SK-N-SH (cell line): ENCODE measurements around the gene WNT3. TPM values are rescaled to one million over a fixed set of nuclear protein-coding genes. Genes with fewer than 3 reads are reported as not detected.

ENCODE experiments used
- CTCF ChIA-PET: fragments of 300-600, 350-600 bp; formaldehyde crosslinking; extraction: SDS; loops from one replicate; lab custom pipeline; 2021; lab: Yijun Ruan, JAX
- POLR2A ChIA-PET: fragments of 350-600 bp; sonication (Branson Sonifier 250); formaldehyde crosslinking; extraction: SDS; loops from one replicate; lab custom pipeline; 2020; ENCODE audit warnings: antibody characterized with exemption, inconsistent platforms; lab: Yijun Ruan, JAX
- DNase-seq: peaks from one replicate; pipeline ENCODE4 v3.0.0; 2012
- H2AFZ ChIP-seq: fragments of 200-600 bp; sonication (generic); 2 replicates; pipeline ENCODE4 v1.8.1; 2016; ENCODE audit warnings: antibody characterized with exemption, mild to moderate bottlenecking, low read depth
- H3F3A ChIP-seq: fragments of 200-600 bp; sonication (generic); replicated peaks from 2 replicates; pipeline ENCODE3; 2016; ENCODE audit warnings: antibody characterized with exemption, mild to moderate bottlenecking; ENCODE audit not compliant: insufficient read depth
- H3K27ac ChIP-seq, 2 experiments: fragments of 200-500 bp in 1 of 2; fragments of 200-600 bp in 1 of 2; sonication (Bioruptor generic) in 1 of 2; sonication (generic), shearing (Covaris generic) in 1 of 2; 2 replicates each; pipeline versions ENCODE4 v1.5.1 to v1.6.1; 2014 to 2016; ENCODE audit warnings: low read depth in 2 of 2, inconsistent platforms in 1 of 2, low read length in 1 of 2, mild to moderate bottlenecking in 1 of 2, mixed read lengths in 1 of 2
- H3K27me3 ChIP-seq: fragments of 200-600 bp; sonication (generic), shearing (Covaris generic); 2 replicates; pipeline ENCODE4 v1.6.1; 2016; ENCODE audit warnings: mixed run types; ENCODE audit not compliant: insufficient read depth
- H3K36me3 ChIP-seq, 2 experiments: fragments of 200-500 bp in 1 of 2; fragments of 200-600 bp in 1 of 2; sonication (Bioruptor generic) in 1 of 2; sonication (generic) in 1 of 2; replicated peaks in 1 of 2; 2 replicates each; pipeline versions ENCODE3 to v1.5.1; 2014 to 2016; ENCODE audit warnings: low read length in 1 of 2, mild to moderate bottlenecking in 1 of 2; ENCODE audit not compliant: insufficient read depth in 2 of 2, control insufficient read depth in 1 of 2
- H3K4me1 ChIP-seq, 2 experiments: fragments of 200-500 bp in 1 of 2; fragments of 200-600 bp in 1 of 2; sonication (Bioruptor generic) in 1 of 2; sonication (generic), shearing (Covaris generic) in 1 of 2; 2 replicates each; pipeline versions ENCODE4 v1.5.1 to v1.6.1; 2014 to 2016; ENCODE audit warnings: low read depth in 1 of 2, low read length in 1 of 2, mixed run types in 1 of 2; ENCODE audit not compliant: insufficient read depth in 2 of 2, control insufficient read depth in 1 of 2
- H3K4me2 ChIP-seq: fragments of 200-600 bp; sonication (generic), shearing (Covaris generic); 2 replicates; pipeline ENCODE4 v1.6.1; 2017; ENCODE audit warnings: mixed run types
- H3K4me3 ChIP-seq, 2 experiments: fragments of 200-500 bp in 1 of 2; fragments of 200-600 bp in 1 of 2; sonication (Bioruptor generic) in 1 of 2; sonication (generic), shearing (Covaris generic) in 1 of 2; 2 replicates each; pipeline versions ENCODE4 v1.5.1 to v1.8.1; 2014 to 2016; ENCODE audit warnings: low read depth in 2 of 2, inconsistent platforms in 1 of 2, low read length in 1 of 2, mild to moderate bottlenecking in 1 of 2, mixed read lengths in 1 of 2, moderate library complexity in 1 of 2
- H3K79me2 ChIP-seq: fragments of 200-600 bp; sonication (generic); 2 replicates; pipeline ENCODE4 v1.8.1; 2017; ENCODE audit warnings: mild to moderate bottlenecking; ENCODE audit not compliant: insufficient read depth
- H3K9ac ChIP-seq: fragments of 200-600 bp; sonication (generic); 2 replicates; pipeline ENCODE4 v1.6.1; 2017; ENCODE audit warnings: mixed run types
- H3K9me2 ChIP-seq: fragments of 200-600 bp; sonication (generic); 2 replicates; pipeline ENCODE4 v1.6.1; 2017; ENCODE audit warnings: mixed run types
- H3K9me3 ChIP-seq: fragments of 200-600 bp; sonication (generic); 2 replicates; pipeline ENCODE4 v1.6.1; 2017; ENCODE audit warnings: mixed run types, mild to moderate bottlenecking, moderate library complexity
- H4K20me1 ChIP-seq: fragments of 200-600 bp; sonication (generic); 2 replicates; pipeline ENCODE4 v1.6.1; 2017; ENCODE audit warnings: mild to moderate bottlenecking, mixed run types; ENCODE audit not compliant: insufficient read depth
- CHD2 ChIP-seq: fragments of 150-350 bp; IDR thresholded peaks from 2 replicates; pipeline ENCODE4 v1.6.1; 2018; ENCODE audit warnings: low read length; ENCODE audit not compliant: partially characterized antibody
- EP300 ChIP-seq, 2 experiments: IDR thresholded peaks; 2 replicates each; pipeline versions ENCODE4 v1.4.0 to v1.6.1; 2012; ENCODE audit warnings: borderline replicate concordance in 1 of 2, low read depth in 1 of 2, low read length in 1 of 2
- EZH2phosphoT487 ChIP-seq: fragments of 200-600 bp; sonication (generic); IDR thresholded peaks from 2 replicates; pipeline ENCODE4 v1.6.1; 2017; ENCODE audit warnings: low read depth, mixed run types, mild to moderate bottlenecking, antibody characterized with exemption, moderate library complexity, borderline replicate concordance
- FOSL2 ChIP-seq: IDR thresholded peaks from 2 replicates; pipeline ENCODE4 v1.4.0; 2012; ENCODE audit warnings: low read depth, mild to moderate bottlenecking, moderate library complexity, borderline replicate concordance
- NFIC ChIP-seq: IDR thresholded peaks from 2 replicates; pipeline ENCODE4 v1.4.0; 2012; ENCODE audit warnings: borderline replicate concordance
- TAF1 ChIP-seq: IDR thresholded peaks from 2 replicates; pipeline ENCODE4 v1.6.1; 2012; ENCODE audit warnings: low read depth, mild to moderate bottlenecking, low read length, moderate library complexity, borderline replicate concordance
- TCF12 ChIP-seq: IDR thresholded peaks from 2 replicates; pipeline ENCODE4 v1.4.0; 2012
- TEAD4 ChIP-seq: IDR thresholded peaks from 2 replicates; pipeline ENCODE4 v1.4.0; 2012; ENCODE audit warnings: mild to moderate bottlenecking, borderline replicate concordance; ENCODE audit not compliant: insufficient read depth
- YY1 ChIP-seq: IDR thresholded peaks from 2 replicates; pipeline ENCODE4 v1.4.0; 2012; ENCODE audit warnings: low read depth, mild to moderate bottlenecking
- WGBS: methylation state at CpG from one replicate; pipeline ENCODE4 v1.1.6; 2017; ENCODE audit warnings: low lambda C conversion rate; 5-methylcytosine and 5-hydroxymethylcytosine counted together
- polyA plus RNA-seq, 3 experiments: library from polyadenylated mRNA; depleted of rRNA; stranded (reverse); fragments of >200 nt; gene quantifications; 2 replicates each; pipeline ENCODE4 v1.2.3, GENCODE V29; 2012
- TF ChIP-seq, protein P1 (sequence below): fragments of 150-350 bp; IDR thresholded peaks from 2 replicates; pipeline ENCODE4 v1.6.1; 2016; ENCODE audit warnings: mild to moderate bottlenecking, low read depth, low read length
- TF ChIP-seq, protein P2 (sequence below): IDR thresholded peaks from 2 replicates; pipeline ENCODE4 v1.6.1; 2012; ENCODE audit warnings: mild to moderate bottlenecking, low read depth, low read length, moderate library complexity
- TF ChIP-seq, protein P3 (sequence below): fragments of 150-350 bp; IDR thresholded peaks from 2 replicates; pipeline ENCODE4 v1.6.1; 2017; ENCODE audit warnings: antibody characterized with exemption, low read length, low read depth, borderline replicate concordance
- TF ChIP-seq, protein P4 (sequence below): IDR thresholded peaks from 2 replicates; pipeline ENCODE4 v1.4.0; 2012; ENCODE audit warnings: low read depth, borderline replicate concordance
- TF ChIP-seq, protein P5 (sequence below): IDR thresholded peaks from 2 replicates; pipeline ENCODE4 v1.4.0; 2012; ENCODE audit warnings: low read depth, borderline replicate concordance

The WNT3 gene
- polyA plus RNA-seq, 1 of the 3 experiments (the other 2 are of a cell fraction): 5.3 TPM

DNA sequence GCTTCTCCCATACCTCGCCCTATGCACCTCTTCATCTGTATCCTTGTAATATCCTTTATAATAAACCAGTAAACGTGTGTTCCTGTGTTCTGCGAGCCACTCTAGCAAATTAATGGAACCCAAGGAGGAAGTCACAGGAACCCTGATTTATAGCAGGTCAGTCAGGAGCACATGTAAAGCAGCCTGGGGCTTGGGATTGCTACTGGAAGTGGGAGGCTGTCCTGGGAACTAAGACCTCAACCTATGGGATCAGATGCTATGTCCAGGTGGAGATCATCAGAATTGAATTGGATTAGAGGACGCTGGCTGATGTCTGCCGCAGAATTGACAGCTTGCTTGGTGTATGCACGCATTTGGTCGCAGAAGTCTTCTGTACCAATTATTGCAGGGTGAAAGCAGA, 15.7 kb downstream of the WNT3 start:
- no peak for DNase-seq
- Histone ChIP-seq H3K27me3 (no peaks in the 10 kb centered on the region), H3K36me3 (no peaks in the 10 kb centered on the region), H3K4me2 (no peak overlapping the region), H3K9me3 (no peaks in the 10 kb centered on the region), H3K9ac (no peak overlapping the region), H3K4me3 (no peak overlapping the region), H4K20me1 (no peaks in the 10 kb centered on the region), H3F3A (no peaks in the 10 kb centered on the region), H3K27ac (no peak overlapping the region), H2AFZ (no peak overlapping the region), H3K79me2 (no peaks in the 10 kb centered on the region), H3K9me2 (no peaks in the 10 kb centered on the region), H3K4me1 (no peaks in the 10 kb centered on the region; a peak in 1 of 4 replicates)
- 65% methylated on average over 7 of the region's 7 CpGs for WGBS
- ChIA-PET CTCF (interaction anchor here (3.3 kb wide), 1 partner anchor 33 kb away, joined by 15 read pairs; no protein-coding TSS in a partner anchor), POLR2A (no interaction called here)
- TF ChIP-seq, protein P1, sequence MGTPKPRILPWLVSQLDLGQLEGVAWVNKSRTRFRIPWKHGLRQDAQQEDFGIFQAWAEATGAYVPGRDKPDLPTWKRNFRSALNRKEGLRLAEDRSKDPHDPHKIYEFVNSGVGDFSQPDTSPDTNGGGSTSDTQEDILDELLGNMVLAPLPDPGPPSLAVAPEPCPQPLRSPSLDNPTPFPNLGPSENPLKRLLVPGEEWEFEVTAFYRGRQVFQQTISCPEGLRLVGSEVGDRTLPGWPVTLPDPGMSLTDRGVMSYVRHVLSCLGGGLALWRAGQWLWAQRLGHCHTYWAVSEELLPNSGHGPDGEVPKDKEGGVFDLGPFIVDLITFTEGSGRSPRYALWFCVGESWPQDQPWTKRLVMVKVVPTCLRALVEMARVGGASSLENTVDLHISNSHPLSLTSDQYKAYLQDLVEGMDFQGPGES: no peak
- TF ChIP-seq, protein P2, sequence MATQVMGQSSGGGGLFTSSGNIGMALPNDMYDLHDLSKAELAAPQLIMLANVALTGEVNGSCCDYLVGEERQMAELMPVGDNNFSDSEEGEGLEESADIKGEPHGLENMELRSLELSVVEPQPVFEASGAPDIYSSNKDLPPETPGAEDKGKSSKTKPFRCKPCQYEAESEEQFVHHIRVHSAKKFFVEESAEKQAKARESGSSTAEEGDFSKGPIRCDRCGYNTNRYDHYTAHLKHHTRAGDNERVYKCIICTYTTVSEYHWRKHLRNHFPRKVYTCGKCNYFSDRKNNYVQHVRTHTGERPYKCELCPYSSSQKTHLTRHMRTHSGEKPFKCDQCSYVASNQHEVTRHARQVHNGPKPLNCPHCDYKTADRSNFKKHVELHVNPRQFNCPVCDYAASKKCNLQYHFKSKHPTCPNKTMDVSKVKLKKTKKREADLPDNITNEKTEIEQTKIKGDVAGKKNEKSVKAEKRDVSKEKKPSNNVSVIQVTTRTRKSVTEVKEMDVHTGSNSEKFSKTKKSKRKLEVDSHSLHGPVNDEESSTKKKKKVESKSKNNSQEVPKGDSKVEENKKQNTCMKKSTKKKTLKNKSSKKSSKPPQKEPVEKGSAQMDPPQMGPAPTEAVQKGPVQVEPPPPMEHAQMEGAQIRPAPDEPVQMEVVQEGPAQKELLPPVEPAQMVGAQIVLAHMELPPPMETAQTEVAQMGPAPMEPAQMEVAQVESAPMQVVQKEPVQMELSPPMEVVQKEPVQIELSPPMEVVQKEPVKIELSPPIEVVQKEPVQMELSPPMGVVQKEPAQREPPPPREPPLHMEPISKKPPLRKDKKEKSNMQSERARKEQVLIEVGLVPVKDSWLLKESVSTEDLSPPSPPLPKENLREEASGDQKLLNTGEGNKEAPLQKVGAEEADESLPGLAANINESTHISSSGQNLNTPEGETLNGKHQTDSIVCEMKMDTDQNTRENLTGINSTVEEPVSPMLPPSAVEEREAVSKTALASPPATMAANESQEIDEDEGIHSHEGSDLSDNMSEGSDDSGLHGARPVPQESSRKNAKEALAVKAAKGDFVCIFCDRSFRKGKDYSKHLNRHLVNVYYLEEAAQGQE: no peak
- TF ChIP-seq TEAD4: no peak
- no peak for TF ChIP-seq YY1
- TF ChIP-seq EP300 (IDR thresholded peaks at IDR 0.05; ENCODE audit: borderline replicate concordance in 1 of 2, low read depth in 1 of 2, low read length in 1 of 2): no peak
- TF ChIP-seq NFIC: no peak
- TF ChIP-seq TAF1: no peak
- no peak for TF ChIP-seq TCF12
- TF ChIP-seq, protein P3, sequence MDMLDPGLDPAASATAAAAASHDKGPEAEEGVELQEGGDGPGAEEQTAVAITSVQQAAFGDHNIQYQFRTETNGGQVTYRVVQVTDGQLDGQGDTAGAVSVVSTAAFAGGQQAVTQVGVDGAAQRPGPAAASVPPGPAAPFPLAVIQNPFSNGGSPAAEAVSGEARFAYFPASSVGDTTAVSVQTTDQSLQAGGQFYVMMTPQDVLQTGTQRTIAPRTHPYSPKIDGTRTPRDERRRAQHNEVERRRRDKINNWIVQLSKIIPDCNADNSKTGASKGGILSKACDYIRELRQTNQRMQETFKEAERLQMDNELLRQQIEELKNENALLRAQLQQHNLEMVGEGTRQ: no peak
- no peak for TF ChIP-seq FOSL2
- no peak for TF ChIP-seq EZH2phosphoT487
- TF ChIP-seq CHD2: no peak
- TF ChIP-seq, protein P4, sequence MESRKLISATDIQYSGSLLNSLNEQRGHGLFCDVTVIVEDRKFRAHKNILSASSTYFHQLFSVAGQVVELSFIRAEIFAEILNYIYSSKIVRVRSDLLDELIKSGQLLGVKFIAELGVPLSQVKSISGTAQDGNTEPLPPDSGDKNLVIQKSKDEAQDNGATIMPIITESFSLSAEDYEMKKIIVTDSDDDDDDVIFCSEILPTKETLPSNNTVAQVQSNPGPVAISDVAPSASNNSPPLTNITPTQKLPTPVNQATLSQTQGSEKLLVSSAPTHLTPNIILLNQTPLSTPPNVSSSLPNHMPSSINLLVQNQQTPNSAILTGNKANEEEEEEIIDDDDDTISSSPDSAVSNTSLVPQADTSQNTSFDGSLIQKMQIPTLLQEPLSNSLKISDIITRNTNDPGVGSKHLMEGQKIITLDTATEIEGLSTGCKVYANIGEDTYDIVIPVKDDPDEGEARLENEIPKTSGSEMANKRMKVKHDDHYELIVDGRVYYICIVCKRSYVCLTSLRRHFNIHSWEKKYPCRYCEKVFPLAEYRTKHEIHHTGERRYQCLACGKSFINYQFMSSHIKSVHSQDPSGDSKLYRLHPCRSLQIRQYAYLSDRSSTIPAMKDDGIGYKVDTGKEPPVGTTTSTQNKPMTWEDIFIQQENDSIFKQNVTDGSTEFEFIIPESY: no peak
- TF ChIP-seq, protein P5, sequence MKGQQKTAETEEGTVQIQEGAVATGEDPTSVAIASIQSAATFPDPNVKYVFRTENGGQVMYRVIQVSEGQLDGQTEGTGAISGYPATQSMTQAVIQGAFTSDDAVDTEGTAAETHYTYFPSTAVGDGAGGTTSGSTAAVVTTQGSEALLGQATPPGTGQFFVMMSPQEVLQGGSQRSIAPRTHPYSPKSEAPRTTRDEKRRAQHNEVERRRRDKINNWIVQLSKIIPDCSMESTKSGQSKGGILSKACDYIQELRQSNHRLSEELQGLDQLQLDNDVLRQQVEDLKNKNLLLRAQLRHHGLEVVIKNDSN: no peak
